ENCODE measurements around the gene BTRC.

DNA sequence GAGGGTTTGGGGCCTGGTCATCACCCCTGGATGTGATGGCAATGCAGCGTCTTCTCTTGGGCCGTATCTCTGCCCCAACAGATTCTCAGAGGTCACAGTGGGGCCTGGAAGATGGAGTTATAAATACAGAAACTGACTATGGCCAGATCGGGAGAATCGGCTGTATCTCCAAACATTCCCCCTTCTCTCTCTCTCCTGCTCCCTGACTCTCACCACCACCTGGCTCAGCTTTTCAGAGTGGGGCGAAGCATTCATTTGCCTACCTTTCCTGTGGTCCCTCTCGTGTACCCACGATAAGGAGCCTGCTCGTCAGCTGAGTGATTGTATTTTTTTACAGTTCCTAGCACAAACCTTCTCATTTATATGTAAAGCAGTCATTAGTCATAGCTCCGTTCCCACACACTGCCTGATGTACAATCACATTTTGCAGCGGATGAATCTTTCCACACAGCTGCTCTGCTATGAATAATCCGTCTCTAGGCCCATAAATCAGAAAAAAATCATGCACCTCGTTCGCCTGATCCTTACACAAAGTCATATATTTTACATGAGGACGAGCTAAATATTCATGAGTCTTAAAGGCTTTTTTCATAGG is 23.2 kb upstream of the BTRC start:
- TF ChIP-seq, protein P1, sequence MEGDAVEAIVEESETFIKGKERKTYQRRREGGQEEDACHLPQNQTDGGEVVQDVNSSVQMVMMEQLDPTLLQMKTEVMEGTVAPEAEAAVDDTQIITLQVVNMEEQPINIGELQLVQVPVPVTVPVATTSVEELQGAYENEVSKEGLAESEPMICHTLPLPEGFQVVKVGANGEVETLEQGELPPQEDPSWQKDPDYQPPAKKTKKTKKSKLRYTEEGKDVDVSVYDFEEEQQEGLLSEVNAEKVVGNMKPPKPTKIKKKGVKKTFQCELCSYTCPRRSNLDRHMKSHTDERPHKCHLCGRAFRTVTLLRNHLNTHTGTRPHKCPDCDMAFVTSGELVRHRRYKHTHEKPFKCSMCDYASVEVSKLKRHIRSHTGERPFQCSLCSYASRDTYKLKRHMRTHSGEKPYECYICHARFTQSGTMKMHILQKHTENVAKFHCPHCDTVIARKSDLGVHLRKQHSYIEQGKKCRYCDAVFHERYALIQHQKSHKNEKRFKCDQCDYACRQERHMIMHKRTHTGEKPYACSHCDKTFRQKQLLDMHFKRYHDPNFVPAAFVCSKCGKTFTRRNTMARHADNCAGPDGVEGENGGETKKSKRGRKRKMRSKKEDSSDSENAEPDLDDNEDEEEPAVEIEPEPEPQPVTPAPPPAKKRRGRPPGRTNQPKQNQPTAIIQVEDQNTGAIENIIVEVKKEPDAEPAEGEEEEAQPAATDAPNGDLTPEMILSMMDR (IDR thresholded peaks at IDR 0.05) = no peak
- TF ChIP-seq TP53 (CRISPR knock-in tag; IDR thresholded peaks at IDR 0.05) = no peak

All from A549 (cell line).